ENCODE results near the gene SLC17A8. TPM values are rescaled to one million over a fixed set of nuclear protein-coding genes. Genes with fewer than 3 reads are reported as not detected.

SLC17A8 gene
- total and polyA plus RNA-seq, 2 donors (not counting 3 experiments of a cell fraction or from before 2014, with no cell fraction given): not detected

DNA sequence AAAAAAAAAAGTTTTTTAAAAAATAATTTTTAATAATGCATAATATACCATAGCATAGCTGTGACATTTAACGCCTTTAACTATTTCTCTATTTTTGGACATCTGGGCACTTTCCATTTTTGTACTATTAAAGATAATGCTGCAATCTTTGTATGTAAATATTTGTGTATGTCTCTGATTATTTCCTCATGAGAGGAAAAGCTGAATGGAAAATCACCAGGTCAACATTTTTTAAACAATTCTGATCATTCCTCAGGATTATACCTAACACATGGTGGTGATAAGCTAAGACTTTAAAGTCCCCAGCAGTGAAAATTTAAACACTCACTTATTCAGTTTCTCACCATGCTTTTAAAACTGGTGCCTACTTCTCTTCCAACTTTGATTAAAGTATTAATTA, 85.5 kb downstream of the SLC17A8 start:
- Histone ChIP-seq H3K27me3 (ENCODE audit: control insufficient read depth in 2 of 2, insufficient read depth in 2 of 2, low read length in 2 of 2) (no peaks in the 10 kb centered on the region), H3K9me1 (replicated peaks; ENCODE audit: control insufficient read depth, extremely low read depth, insufficient read depth, low read length) (no peaks in the 10 kb centered on the region), H3K4me1 (ENCODE audit: control insufficient read depth, extremely low read depth, insufficient read depth, low read length) (no peaks in the 10 kb centered on the region), H3K79me2 (ENCODE audit: control insufficient read depth, insufficient read depth, low read length) (no peaks in the 10 kb centered on the region), H2AFZ (ENCODE audit: low read depth, low read length) (no peak overlapping the region), H3K9ac (replicated peaks; ENCODE audit: extremely low read depth, insufficient read depth, low read length) (no peak overlapping the region), H3K27ac (ENCODE audit: insufficient read depth, low read depth, low read length) (no peak overlapping the region), H3K36me3 (ENCODE audit: control insufficient read depth in 2 of 2, extremely low read depth in 1 of 2, insufficient read depth in 2 of 2, low read length in 2 of 2) (no peaks in the 10 kb centered on the region), H3K9me3 (replicated peaks; ENCODE audit: control insufficient read depth, insufficient read depth, low read length) (no peaks in the 10 kb centered on the region), H3K4me2 (ENCODE audit: insufficient read depth, low read length) (no peak overlapping the region), H4K20me1 (replicated peaks; ENCODE audit: control insufficient read depth, extremely low read depth, insufficient read depth, low read length) (no peaks in the 10 kb centered on the region), H3K4me3 (replicated peaks in 1 of 3; ENCODE audit: insufficient read depth in 1 of 3, low read depth in 1 of 3, low read length in 3 of 3) (no peak overlapping the region)
- intact Hi-C loops (cut with micrococcal nuclease) (no loop called here), dilution Hi-C loops (cut with MboI; ENCODE audit: extremely low pct_ligation_motif_present, low sequenced_read_pairs) (no loop called here)
- DNase-seq (ENCODE audit: low read depth, low spot score): no peak
- TF ChIP-seq POLR2A (IDR thresholded peaks at IDR 0.05; ENCODE audit: low read depth, low read length) (no peak), FOS (IDR thresholded peaks at IDR 0.05; ENCODE audit: borderline replicate concordance, insufficient read depth, low read length) (no peak)
- TF ChIP-seq, protein P1, sequence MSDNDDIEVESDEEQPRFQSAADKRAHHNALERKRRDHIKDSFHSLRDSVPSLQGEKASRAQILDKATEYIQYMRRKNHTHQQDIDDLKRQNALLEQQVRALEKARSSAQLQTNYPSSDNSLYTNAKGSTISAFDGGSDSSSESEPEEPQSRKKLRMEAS (IDR thresholded peaks at IDR 0.05; ENCODE audit: insufficient read depth, insufficient read length): no peak
- FAIRE-seq: no peak
- POLR2A ChIA-PET: interaction anchor here (1.0 kb wide), 1 partner anchor 13 kb away, joined by 3 read pairs; no protein-coding TSS in a partner anchor
- CTCF ChIA-PET: interaction anchor here (1.3 kb wide), 1 partner anchor 38 kb away, joined by 4 read pairs; no protein-coding TSS in a partner anchor
- no TSS peak for BruUV-seq (replicated peaks)

DNA sequence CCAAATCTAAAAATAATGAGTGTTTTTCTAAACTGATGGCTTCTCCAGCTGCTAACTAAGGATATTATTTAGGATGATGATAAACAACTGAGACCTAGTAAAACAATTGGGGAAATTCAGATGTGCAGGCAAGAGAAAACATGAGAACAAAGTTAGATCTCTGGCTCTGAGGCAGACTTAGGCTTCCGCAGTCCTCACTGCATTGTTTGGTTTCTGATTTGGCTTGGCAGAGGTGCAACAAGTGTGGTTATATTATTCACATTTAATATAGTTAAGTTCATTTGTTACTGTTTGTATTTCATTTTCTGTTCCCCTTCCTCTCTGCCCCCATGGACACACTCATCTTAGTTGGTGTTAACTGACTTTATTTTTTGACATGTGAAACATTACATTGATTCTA, 86.6 kb downstream of the SLC17A8 start:
- Histone ChIP-seq H3K27ac (ENCODE audit: insufficient read depth, low read depth, low read length) (no peak overlapping the region), H3K9me3 (replicated peaks; ENCODE audit: control insufficient read depth, insufficient read depth, low read length) (no peaks in the 10 kb centered on the region), H3K4me2 (ENCODE audit: insufficient read depth, low read length) (no peak overlapping the region), H3K4me1 (ENCODE audit: control insufficient read depth, extremely low read depth, insufficient read depth, low read length) (no peaks in the 10 kb centered on the region), H3K79me2 (ENCODE audit: control insufficient read depth, insufficient read depth, low read length) (no peaks in the 10 kb centered on the region), H2AFZ (ENCODE audit: low read depth, low read length) (no peak overlapping the region), H4K20me1 (replicated peaks; ENCODE audit: control insufficient read depth, extremely low read depth, insufficient read depth, low read length) (no peaks in the 10 kb centered on the region), H3K4me3 (replicated peaks in 1 of 3; ENCODE audit: insufficient read depth in 1 of 3, low read depth in 1 of 3, low read length in 3 of 3) (no peak overlapping the region), H3K36me3 (ENCODE audit: control insufficient read depth in 2 of 2, extremely low read depth in 1 of 2, insufficient read depth in 2 of 2, low read length in 2 of 2) (no peaks in the 10 kb centered on the region), H3K27me3 (ENCODE audit: control insufficient read depth in 2 of 2, insufficient read depth in 2 of 2, low read length in 2 of 2) (no peaks in the 10 kb centered on the region), H3K9me1 (replicated peaks; ENCODE audit: control insufficient read depth, extremely low read depth, insufficient read depth, low read length) (no peaks in the 10 kb centered on the region), H3K9ac (replicated peaks; ENCODE audit: extremely low read depth, insufficient read depth, low read length) (no peak overlapping the region)
- intact Hi-C loops (cut with micrococcal nuclease) (no loop called here), dilution Hi-C loops (cut with MboI; ENCODE audit: extremely low pct_ligation_motif_present, low sequenced_read_pairs) (no loop called here)
- TF ChIP-seq, protein P2, sequence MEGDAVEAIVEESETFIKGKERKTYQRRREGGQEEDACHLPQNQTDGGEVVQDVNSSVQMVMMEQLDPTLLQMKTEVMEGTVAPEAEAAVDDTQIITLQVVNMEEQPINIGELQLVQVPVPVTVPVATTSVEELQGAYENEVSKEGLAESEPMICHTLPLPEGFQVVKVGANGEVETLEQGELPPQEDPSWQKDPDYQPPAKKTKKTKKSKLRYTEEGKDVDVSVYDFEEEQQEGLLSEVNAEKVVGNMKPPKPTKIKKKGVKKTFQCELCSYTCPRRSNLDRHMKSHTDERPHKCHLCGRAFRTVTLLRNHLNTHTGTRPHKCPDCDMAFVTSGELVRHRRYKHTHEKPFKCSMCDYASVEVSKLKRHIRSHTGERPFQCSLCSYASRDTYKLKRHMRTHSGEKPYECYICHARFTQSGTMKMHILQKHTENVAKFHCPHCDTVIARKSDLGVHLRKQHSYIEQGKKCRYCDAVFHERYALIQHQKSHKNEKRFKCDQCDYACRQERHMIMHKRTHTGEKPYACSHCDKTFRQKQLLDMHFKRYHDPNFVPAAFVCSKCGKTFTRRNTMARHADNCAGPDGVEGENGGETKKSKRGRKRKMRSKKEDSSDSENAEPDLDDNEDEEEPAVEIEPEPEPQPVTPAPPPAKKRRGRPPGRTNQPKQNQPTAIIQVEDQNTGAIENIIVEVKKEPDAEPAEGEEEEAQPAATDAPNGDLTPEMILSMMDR (IDR thresholded peaks at IDR 0.05; ENCODE audit: extremely low read depth in 1 of 2, insufficient read depth in 1 of 2, low read depth in 1 of 2, low read length in 2 of 2): no peak
- TF ChIP-seq POLR2AphosphoS5 (IDR thresholded peaks at IDR 0.05; ENCODE audit: insufficient read depth, low read depth, low read length): no peak
- no peak for TF ChIP-seq POLR2A (IDR thresholded peaks at IDR 0.05; ENCODE audit: low read depth, low read length)
- TF ChIP-seq JUN (IDR thresholded peaks at IDR 0.05; ENCODE audit: borderline replicate concordance, insufficient read depth, insufficient read length, low read depth): no peak
- no peak for TF ChIP-seq FOS (IDR thresholded peaks at IDR 0.05; ENCODE audit: borderline replicate concordance, insufficient read depth, low read length)
- TF ChIP-seq EZH2 (IDR thresholded peaks at IDR 0.05; ENCODE audit: borderline replicate concordance, low read depth, low read length, severe bottlenecking): no peak
- TF ChIP-seq MYC (IDR thresholded peaks at IDR 0.05; ENCODE audit: low read depth, low read length): no peak
- TF ChIP-seq, protein P1 (IDR thresholded peaks at IDR 0.05; ENCODE audit: insufficient read depth, insufficient read length): no peak
- no peak for TF ChIP-seq GATA2 (IDR thresholded peaks at IDR 0.05; ENCODE audit: insufficient read depth, insufficient read length, low read depth, low read length)
- DNase-seq (ENCODE audit: low read depth, low spot score): no peak
- no peak for FAIRE-seq
- CTCF ChIA-PET: interaction anchor here (1.0 kb wide), 1 partner anchor 39 kb away, joined by 4 read pairs; no protein-coding TSS in a partner anchor
- POLR2A ChIA-PET: no interaction called here
- no TSS peak for BruUV-seq (replicated peaks)

Data from endothelial cell of umbilical vein (primary cell).